Activated CD4-positive, alpha-beta T cell treated with anti-CD3 and anti-CD28 coated beads for 48 hours (primary cell): ENCODE data around the gene VHLL.
"Not testable (repeated sequence)": the region's sequence is repeated elsewhere in the genome, so short reads cannot be mapped to it uniquely, and the experiment has no call there.

Experiments
- DNase-seq: peaks from one replicate; pipeline ENCODE4 v3.0.0-alpha.2; 2020

Gene VHLL

GRCh38 chr1:156298852-156299357, at the start of gene VHLL:
VHLL (minus strand) TSS chr1:156299307; CDS start chr1:156299189, 118 bp downstream.
- no peak for DNase-seq

DNA sequence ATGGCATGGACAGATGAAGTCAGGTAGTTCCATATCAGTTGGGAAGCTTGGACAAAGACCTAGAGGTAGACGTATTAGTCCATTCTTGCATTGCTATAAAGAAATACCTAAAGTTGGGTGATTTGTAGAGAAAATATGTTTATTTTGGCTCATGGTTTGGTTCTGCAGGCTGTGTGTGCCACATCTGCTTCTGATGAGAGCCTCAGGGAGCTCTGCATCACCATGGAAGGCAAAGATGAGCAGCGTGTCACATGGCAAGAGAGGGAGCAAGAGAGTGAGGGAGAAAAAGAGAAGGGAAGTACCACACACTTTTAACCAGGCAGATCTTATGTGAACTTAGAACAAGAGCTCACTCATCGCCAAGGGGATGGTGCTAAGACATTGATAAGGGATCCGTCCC, 48.2 kb upstream of the VHLL start:
- DNase-seq: no peak

GRCh38 chr1:156346636-156347035, 47.5 kb upstream of the VHLL start:
- DNase-seq: no peak

DNA sequence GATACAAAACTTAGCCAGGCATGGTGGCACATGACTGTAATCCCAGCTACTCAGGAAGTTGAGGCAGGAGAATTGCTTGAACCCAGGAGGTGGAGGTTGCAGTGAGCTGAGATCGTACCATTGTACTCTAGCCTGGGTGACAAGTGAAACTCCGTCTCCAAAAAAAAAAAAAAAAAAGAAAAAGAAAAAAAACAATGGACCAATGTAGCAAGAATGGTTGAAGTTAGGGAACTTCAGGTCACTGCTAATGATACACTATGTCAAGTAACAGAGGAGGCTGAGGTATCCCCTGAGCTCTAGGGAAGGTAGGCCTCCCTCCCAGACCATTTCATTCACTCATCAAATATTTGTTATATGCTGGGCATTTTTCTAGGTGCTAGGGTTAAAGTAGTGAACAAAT, 46.9 kb upstream of the VHLL start:
- not testable (repeated sequence) for DNase-seq

- no peak for DNase-seq
Observed at GRCh38 chr1:156344409-156344808, 45.3 kb upstream of the VHLL start.

DNA sequence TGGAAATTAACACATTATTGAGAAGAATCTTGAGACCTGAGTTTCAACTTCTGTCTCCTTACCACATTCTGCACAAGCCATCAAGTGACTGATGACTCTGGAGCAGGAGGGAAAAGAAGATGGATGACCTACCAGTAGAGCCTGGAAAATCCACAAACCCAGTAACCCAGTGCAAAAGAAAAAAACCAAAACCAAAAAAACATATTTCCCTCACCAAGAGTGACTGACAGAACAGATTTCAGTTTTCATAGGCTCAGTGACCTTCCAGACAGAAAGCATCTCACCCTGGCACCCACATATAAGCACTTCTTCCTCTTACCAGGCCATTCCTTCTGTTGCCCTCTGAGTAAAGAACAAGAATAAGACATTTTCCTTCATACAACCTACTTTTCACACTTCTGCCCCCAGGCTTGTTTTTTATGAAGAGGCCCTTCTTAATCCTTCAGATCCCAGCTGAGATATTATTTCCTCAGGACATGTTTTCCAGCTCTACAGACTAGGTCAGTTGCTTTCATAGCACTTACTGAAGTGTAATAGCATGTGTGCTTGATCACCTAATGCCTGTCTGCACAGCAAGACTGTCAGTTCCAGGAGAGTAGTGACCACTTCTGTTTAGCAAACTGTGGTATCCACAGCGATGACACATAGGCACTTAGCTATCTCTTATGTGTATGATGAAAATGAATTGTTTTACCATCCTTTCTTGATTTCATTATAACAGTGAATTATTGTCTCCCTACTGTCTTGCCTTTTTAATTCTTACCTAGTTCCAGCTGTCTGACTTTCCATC, 43.3 kb upstream of the VHLL start:
- no peak for DNase-seq

- DNase-seq: peak; percentile 99
Observed at GRCh38 chr1:156338180-156338976, 39.3 kb upstream of the VHLL start, which contains the start of the genes CCT3 and TSACC. CCT3 (minus strand) TSS chr1:156338292; CDS start chr1:156338184, 108 bp downstream. TSACC (plus strand) TSS chr1:156338526; CDS start chr1:156339758, 1,232 bp downstream.

GRCh38 chr1:156337888-156338179, 38.7 kb upstream of the VHLL start:
- DNase-seq: peak; percentile 37

GRCh38 chr1:156337052-156337887, 38.2 kb upstream of the VHLL start:
- DNase-seq: peak; percentile 24

- peak; percentile 22 for DNase-seq
Observed at GRCh38 chr1:156336242-156336641, 37.1 kb upstream of the VHLL start.

GRCh38 chr1:156323179-156323578, 24.1 kb upstream of the VHLL start:
- DNase-seq: not testable (repeated sequence)

GRCh38 chr1:156320560-156320959, 21.5 kb upstream of the VHLL start:
- DNase-seq: no peak

GRCh38 chr1:156319664-156320063, 20.6 kb upstream of the VHLL start:
- peak; percentile 9 for DNase-seq

DNA sequence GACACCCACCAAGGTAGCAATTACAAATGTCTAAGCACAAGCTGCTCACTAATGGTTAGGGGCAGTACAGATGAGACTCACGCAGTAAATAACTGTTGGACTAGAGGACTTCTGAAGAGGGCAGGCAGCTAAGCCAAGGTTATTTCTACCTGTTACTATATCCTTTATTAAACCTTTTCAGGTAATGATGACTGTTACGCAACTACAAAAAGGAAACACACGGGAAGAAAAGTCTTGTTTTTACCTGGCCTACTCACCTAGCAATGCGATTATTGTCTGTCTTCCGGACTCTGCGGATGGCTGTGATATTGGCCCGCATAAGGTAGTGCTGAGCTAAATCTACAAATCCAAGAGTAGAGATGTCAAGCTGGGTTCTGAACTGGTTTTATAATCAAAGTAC, 17.8 kb upstream of the VHLL start:
- DNase-seq: no peak

DNA sequence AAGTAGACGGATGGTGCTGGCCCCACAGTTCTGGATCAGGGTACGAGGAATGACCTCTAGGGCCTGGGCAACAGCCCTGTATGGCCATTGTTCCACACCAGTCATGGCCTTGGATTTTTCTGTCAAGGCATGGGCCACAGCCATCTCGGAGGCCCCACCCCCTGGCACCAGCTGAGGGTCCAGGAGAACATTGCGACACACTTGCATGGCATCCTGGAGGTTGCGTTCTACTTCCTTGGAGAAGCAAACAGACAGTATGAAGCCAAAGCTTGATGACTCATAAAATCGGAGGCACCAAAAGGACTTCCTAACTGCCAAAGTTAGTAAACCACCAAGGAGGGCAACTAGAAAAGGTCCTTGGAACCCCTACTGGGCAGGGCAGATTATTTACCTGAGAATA, 11.9 kb upstream of the VHLL start:
- no peak for DNase-seq

DNA sequence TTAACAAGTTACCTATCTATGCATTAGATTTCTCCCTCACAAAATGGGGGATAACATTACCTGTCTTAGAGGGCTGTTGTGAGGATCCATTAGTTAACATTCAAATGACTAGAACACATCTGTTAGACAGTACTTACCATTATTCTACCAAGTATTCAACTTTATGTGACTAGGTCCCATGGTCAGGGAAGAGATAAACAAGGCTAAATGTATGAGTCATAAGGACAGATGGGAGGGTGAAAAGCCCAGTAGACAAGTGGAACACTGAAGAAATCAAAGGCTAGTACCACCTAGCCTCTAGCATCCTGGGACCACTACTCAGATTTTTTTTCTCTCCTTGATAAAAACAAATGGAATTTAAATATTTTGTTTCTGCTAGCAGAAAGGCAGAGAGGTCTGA, 9.0 kb upstream of the VHLL start:
- no peak for DNase-seq

DNA sequence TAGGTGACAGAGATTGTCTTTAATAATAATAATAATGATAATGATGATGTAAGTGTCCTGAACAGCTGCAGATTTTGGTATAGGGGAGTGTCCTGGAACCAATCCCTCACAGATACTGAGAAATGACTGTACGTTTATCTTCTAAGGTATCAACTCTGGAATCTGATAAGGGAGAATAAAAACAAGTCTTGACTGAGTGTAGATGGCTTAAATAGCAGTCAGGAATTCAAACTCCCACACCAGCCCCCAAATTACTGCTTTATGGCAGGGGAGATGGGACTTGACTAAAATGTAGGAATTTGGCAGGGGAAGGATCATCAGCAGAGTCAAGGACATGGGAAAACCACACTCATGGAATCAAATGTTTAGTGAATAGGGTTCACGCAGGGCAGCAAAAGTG, 6.1 kb upstream of the VHLL start:
- DNase-seq: no peak

- DNase-seq: no peak
Observed at GRCh38 chr1:156303241-156303640, 4.1 kb upstream of the VHLL start.

DNA sequence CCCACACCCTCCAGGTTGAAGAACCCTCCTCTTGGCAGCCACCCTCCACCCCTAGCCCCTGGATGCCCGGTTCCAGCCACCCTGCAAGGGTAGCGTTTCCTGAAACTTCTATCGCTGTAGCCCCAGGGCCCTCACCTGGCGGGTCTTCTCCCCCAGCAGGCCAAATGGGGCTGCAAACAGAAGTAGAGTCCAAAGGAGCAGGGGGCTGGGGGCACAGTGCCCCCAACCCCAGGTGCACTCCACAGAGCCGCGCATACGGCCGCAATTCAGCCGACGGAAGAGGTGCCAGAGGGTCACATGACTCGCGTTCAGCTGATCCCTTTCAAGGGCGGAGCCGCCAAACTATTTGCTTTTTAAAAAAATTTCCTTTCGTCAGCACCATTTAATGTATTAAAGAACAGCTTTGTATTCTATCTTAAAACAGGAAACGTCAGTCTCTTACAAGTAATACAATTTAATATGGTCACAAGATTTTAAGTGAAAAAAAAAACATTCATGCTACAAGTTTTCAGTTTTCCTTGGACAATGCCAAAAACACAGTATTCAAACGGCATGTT, 3.6 kb downstream of the VHLL start, which contains the start of gene GLMP:
Gene GLMP (minus strand): TSS at position 289 of the 557 bp plus-strand sequence. CDS start 34 bp downstream, at position 255.
- DNase-seq: peak; percentile 67

GRCh38 chr1:156293895-156294294, 5.2 kb downstream of the VHLL start:
- no peak for DNase-seq

- DNase-seq: no peak
Observed at GRCh38 chr1:156293098-156293434, 6.0 kb downstream of the VHLL start.

GRCh38 chr1:156291226-156292061, 7.7 kb downstream of the VHLL start:
- peak; percentile 34 for DNase-seq
